GM23248 (cell line): ENCODE data around the gene C3.

Source experiments
- EZH2 ChIP-seq: fragments of 200-600 bp; sonication (generic); IDR thresholded peaks from 2 replicates; pipeline ENCODE4 v1.6.1; 2018; ENCODE audit warnings: antibody characterized with exemption, mild to moderate bottlenecking; ENCODE audit not compliant: insufficient read depth, poor library complexity, severe bottlenecking
- EZH2phosphoT487 ChIP-seq: fragments of 200-600 bp; sonication (generic); IDR thresholded peaks from 2 replicates; pipeline ENCODE4 v1.6.1; 2018; ENCODE audit warnings: antibody characterized with exemption, moderate library complexity, mild to moderate bottlenecking, low read depth; ENCODE audit not compliant: insufficient read depth

DNA sequence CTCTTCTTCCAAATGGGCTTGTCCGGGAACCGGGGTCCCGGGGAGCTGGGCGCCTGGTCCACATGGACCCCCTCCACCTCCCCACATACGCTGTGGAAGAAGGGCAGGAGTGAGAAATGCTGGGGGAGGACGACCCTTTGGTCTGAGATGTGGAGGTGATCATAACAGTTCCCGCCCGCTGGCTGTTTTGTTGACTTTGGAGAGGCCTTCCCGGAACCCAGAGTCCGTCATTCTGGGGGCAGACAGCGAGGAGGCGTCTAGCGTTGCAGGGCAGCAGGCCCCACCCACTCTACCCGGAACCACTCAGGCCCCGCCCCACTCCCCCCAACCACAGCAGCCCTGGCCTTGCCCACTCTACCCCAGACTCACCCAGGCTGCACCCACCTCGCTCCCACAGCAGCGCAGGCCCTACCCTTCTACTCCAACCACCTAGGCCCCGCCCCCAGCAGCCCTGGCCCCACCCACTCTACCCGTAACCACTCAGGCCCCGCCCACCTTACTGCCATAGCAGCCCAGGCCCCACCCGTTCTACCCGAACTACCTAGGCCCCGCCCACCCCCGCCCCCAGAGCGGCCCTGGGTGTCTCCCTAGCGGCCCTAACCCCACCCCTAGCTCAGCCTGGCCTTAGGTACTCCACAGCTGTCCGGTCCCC lies 9.8 kb upstream of the C3 start:
- no peak for TF ChIP-seq EZH2phosphoT487
- TF ChIP-seq EZH2: no peak
